ENCODE data around the gene HES6. TPM values are rescaled to one million over a fixed set of nuclear protein-coding genes. Genes with fewer than 3 reads are reported as not detected.

HES6 gene
- total and polyA plus RNA-seq, 2 experiments from 2014 or later = 0.86 to 1.3 TPM

DNA sequence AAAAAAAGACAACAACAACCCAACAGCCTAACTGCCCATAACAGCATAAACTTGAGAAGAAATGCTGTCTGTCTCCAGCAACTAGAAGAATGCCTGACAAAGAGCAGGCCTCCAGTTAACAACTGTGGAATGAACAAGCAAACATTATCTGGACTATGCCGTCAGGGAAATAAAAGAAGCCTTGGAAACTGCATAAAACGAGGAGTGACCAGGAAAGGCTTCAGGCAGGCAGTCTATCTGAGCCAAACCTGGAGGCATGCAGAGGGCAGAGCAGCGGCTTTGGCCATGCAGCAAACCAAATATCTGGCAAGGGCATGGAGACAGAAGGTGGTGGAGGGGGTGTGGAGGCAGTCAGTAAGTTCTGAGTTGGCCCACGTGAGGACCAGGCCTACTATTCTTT is 11.1 kb downstream of the HES6 start:
- Histone ChIP-seq H3K27me3 (replicated peaks; ENCODE audit: insufficient read depth) (peaks cover 12% of the 10 kb centered on the region; the same call in 1 of the 2 replicates), H3K9me2 (ENCODE audit: insufficient read depth) (no peaks in the 10 kb centered on the region), H3K9me3 (ENCODE audit: low read depth) (no peaks in the 10 kb centered on the region), H3K36me3 (ENCODE audit: low read depth) (no peaks in the 10 kb centered on the region), H3K79me2 (ENCODE audit: insufficient read depth) (no peaks in the 10 kb centered on the region), H2AFZ (no peak overlapping the region), H3K4me1 (ENCODE audit: insufficient read depth) (no peaks in the 10 kb centered on the region), H3K27ac (no peak overlapping the region), H3F3A (ENCODE audit: insufficient read depth) (no peaks in the 10 kb centered on the region), H3K4me3 (no peak overlapping the region), H3K4me2 (ENCODE audit: unreplicated experiment) (no peak overlapping the region), H3K9ac (no peak overlapping the region), H4K20me1 (ENCODE audit: insufficient read depth) (no peaks in the 10 kb centered on the region)
- in situ Hi-C loops (cut with MboI) = no loop called here
- DNase-seq = no peak
- WGBS, 2 experiments (ENCODE audit: low coverage in 1 of 2, low lambda C conversion rate in 2 of 2, missing lambda C conversion rate in 2 of 2) = 52% methylated on average over 4 of the region's 4 CpGs
- TF ChIP-seq EZH2 (IDR thresholded peaks at IDR 0.05; ENCODE audit: insufficient read depth, poor library complexity, severe bottlenecking) = no peak
- TF ChIP-seq EZH2phosphoT487 (IDR thresholded peaks at IDR 0.05; ENCODE audit: insufficient read depth, low read depth) = no peak

DNA sequence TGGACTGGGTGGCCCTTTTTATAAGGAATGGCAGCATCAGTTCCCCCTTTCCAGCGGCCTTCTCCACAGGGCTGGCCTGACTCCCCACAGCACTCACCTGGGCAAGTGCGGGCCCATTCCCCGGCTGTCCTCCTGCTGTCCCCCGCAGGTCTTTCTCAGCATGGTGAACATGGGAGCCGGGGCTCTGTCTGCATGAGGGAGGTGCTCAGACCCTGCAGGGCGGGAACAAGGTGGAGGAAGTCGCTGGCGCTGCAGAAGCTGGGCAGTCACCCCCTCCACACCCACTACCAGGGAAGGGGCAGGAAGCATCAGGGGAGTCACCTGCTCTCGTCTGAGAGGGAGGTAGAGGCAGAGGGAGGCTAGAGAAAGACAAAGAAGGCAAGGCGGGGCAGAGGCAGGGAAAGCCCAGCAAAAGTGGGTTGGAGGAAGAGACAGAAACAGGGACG is 12.2 kb downstream of the HES6 start:
- peaks cover 12% of the 10 kb centered on the region; the same call in 1 of the 2 replicates for H3K27me3 ChIP-seq (replicated peaks; ENCODE audit: insufficient read depth)
- in situ Hi-C loops (cut with MboI) = no loop called here
- H3K36me3 ChIP-seq (ENCODE audit: low read depth) = no peaks in the 10 kb centered on the region
- H2AFZ ChIP-seq = no peak overlapping the region
- H3K79me2 ChIP-seq (ENCODE audit: insufficient read depth) = no peaks in the 10 kb centered on the region
- no peak overlapping the region for H3K4me2 ChIP-seq (ENCODE audit: unreplicated experiment)
- no peak overlapping the region for H3K27ac ChIP-seq
- no peaks in the 10 kb centered on the region for H3F3A ChIP-seq (ENCODE audit: insufficient read depth)
- TF ChIP-seq EZH2phosphoT487 (IDR thresholded peaks at IDR 0.05; ENCODE audit: insufficient read depth, low read depth) (no peak), EZH2 (IDR thresholded peaks at IDR 0.05; ENCODE audit: insufficient read depth, poor library complexity, severe bottlenecking) (no peak)
- no peak for DNase-seq
- 67 to 72% methylated on average over 11 of the region's 11 CpGs for WGBS, 2 experiments (ENCODE audit: low coverage in 1 of 2, low lambda C conversion rate in 2 of 2, missing lambda C conversion rate in 2 of 2)
- H3K9me2 ChIP-seq (ENCODE audit: insufficient read depth) = no peaks in the 10 kb centered on the region
- H3K9ac ChIP-seq = no peak overlapping the region
- H3K4me1 ChIP-seq (ENCODE audit: insufficient read depth) = no peaks in the 10 kb centered on the region
- H3K4me3 ChIP-seq = no peak overlapping the region
- H4K20me1 ChIP-seq (ENCODE audit: insufficient read depth) = no peaks in the 10 kb centered on the region
- no peaks in the 10 kb centered on the region for H3K9me3 ChIP-seq (ENCODE audit: low read depth)

DNA sequence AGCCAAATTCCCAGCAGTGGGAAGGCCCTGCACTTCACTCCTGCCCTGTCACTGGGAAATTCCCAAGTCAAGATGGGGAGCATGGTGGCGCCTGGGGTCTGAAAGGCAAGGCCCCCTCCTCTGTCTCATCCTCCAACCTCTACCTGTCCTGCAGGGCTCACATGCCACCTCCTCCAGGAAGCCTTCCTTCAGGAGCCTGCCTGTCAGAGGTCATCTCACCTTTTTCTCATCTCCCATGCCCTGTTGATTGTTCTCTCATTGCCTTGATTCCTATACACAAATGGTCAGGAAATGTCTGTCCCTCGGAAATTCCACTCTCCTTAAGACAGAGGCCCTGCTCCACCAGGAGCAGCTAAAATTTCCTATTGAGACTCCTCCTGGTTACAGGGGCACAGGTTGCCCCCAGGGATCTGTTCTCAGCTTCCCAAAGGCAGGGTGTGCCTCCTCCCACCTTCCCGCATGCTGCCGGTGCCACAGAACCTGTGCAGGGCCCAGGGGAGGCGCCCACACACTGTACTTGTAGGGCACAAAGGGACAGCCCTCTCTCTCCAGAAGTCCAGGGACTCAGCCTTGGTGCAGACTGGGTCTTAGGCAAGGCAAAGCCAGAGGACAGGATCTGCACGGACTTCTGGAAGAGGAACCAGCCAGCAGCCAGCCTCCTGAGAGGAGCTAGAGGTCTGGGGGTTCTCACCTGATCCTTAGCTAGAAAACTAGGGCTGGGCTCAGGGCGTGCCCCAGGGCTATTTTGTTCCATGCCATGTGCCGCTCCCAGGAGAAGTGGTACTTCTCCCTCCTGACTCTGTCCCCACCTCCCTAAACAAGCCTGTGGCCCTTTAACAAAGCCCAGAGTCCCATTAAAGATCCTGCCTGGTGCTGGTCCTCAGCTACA is 12.9 kb downstream of the HES6 start:
- Histone ChIP-seq H3K27ac (no peak overlapping the region), H3K9me2 (ENCODE audit: insufficient read depth) (no peaks in the 10 kb centered on the region), H2AFZ (no peak overlapping the region), H3K4me1 (ENCODE audit: insufficient read depth) (no peaks in the 10 kb centered on the region), H3K9me3 (ENCODE audit: low read depth) (no peaks in the 10 kb centered on the region), H4K20me1 (ENCODE audit: insufficient read depth) (no peaks in the 10 kb centered on the region), H3K4me2 (ENCODE audit: unreplicated experiment) (no peak overlapping the region), H3K9ac (no peak overlapping the region), H3K36me3 (ENCODE audit: low read depth) (no peaks in the 10 kb centered on the region), H3K79me2 (ENCODE audit: insufficient read depth) (no peaks in the 10 kb centered on the region), H3K27me3 (replicated peaks; ENCODE audit: insufficient read depth) (peaks cover 12% of the 10 kb centered on the region; the same call in 1 of the 2 replicates), H3F3A (ENCODE audit: insufficient read depth) (no peaks in the 10 kb centered on the region), H3K4me3 (no peak overlapping the region)
- DNase-seq = no peak
- WGBS, 2 experiments (ENCODE audit: low coverage in 1 of 2, low lambda C conversion rate in 2 of 2, missing lambda C conversion rate in 2 of 2) = 59 to 62% methylated on average over 7 to 8 of the region's 8 CpGs
- TF ChIP-seq EZH2 (IDR thresholded peaks at IDR 0.05; ENCODE audit: insufficient read depth, poor library complexity, severe bottlenecking) = no peak
- TF ChIP-seq EZH2phosphoT487 (IDR thresholded peaks at IDR 0.05; ENCODE audit: insufficient read depth, low read depth) = no peak
- in situ Hi-C loops (cut with MboI) = no loop called here

DNA sequence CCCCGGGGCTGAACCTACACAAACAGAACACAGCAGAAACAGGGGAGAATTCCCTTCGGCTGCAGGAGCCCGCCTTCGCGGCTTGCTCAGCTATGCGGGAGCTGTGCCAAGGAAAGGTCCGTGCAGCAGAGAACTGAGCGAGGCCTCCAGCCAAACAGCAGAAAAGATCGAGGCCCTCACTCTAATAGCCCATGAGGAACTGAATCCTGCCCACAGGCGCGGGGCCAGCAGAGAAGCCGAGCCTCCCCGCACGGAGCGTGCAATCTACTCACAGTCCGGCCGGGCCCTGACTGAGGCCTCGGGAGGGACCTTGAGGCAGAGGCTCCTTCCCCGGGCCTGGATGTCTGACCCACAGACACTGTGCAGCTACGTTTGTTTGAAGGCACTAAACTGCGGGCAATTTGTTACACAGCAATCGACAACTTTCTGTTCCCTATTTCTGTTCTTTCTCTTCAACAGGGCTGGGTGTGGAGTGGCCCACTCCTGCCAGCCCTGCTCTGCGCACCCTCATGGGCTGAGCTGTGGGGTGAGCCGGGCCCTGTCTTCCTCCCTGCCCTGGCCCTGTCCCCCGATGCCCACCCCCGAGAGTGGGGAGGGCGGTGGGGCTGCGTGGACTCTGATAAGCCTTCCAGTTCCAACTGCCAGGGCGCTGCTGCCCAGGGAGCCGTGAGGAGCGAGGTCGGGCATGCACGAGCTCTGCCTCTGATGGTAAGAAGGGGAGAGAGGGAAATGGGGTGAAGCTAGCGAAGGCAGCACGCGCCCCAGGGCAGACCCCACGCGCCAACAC is 13.7 kb downstream of the HES6 start:
- H2AFZ ChIP-seq = no peak overlapping the region
- no peak overlapping the region for H3K4me2 ChIP-seq (ENCODE audit: unreplicated experiment)
- H3K9ac ChIP-seq = no peak overlapping the region
- WGBS, 2 experiments (ENCODE audit: low coverage in 1 of 2, low lambda C conversion rate in 2 of 2, missing lambda C conversion rate in 2 of 2) = 67 to 72% methylated on average over 35 of the region's 38 CpGs
- no peaks in the 10 kb centered on the region for H3K36me3 ChIP-seq (ENCODE audit: low read depth)
- in situ Hi-C loops (cut with MboI) = no loop called here
- H3K4me1 ChIP-seq (ENCODE audit: insufficient read depth) = no peaks in the 10 kb centered on the region
- no peak overlapping the region for H3K27ac ChIP-seq
- no peaks in the 10 kb centered on the region for H3F3A ChIP-seq (ENCODE audit: insufficient read depth)
- no peak overlapping the region for H3K4me3 ChIP-seq
- no peaks in the 10 kb centered on the region for H4K20me1 ChIP-seq (ENCODE audit: insufficient read depth)
- no peak for TF ChIP-seq EZH2 (IDR thresholded peaks at IDR 0.05; ENCODE audit: insufficient read depth, poor library complexity, severe bottlenecking)
- TF ChIP-seq EZH2phosphoT487 (IDR thresholded peaks at IDR 0.05; ENCODE audit: insufficient read depth, low read depth) = no peak
- H3K9me2 ChIP-seq (ENCODE audit: insufficient read depth) = no peaks in the 10 kb centered on the region
- H3K9me3 ChIP-seq (ENCODE audit: low read depth) = no peaks in the 10 kb centered on the region
- peak; percentile 19 for DNase-seq
- peaks cover 9% of the 10 kb centered on the region; the same call in 1 of the 2 replicates for H3K27me3 ChIP-seq (replicated peaks; ENCODE audit: insufficient read depth)
- H3K79me2 ChIP-seq (ENCODE audit: insufficient read depth) = no peaks in the 10 kb centered on the region
